Naive thymus-derived CD4-positive, alpha-beta T cell (primary cell): ENCODE measurements around the gene LOXL3. TPM values are rescaled to one million over a fixed set of nuclear protein-coding genes. Genes with fewer than 3 reads are reported as not detected.
"Not testable (repeated sequence)": the region's sequence is repeated elsewhere in the genome, so short reads cannot be mapped to it uniquely, and the experiment has no call there.

Source experiments
- ATAC-seq: fragments of 150-1000 bp; cut with Tn5 transposase; 2 replicates; pipeline ENCODE4 v1.10.0; 2021; ENCODE audit warnings: mild to moderate bottlenecking, moderate library complexity
- CTCF ChIA-PET: fragments of 350-600 bp; sonication (Branson Sonifier 250); formaldehyde crosslinking; loops from one replicate; lab custom pipeline; 2021; ENCODE audit warnings: antibody characterized with exemption; lab: Charles Lee
- POLR2A ChIA-PET: fragments of 350-600 bp; sonication (Branson Sonifier 250); formaldehyde crosslinking; loops from one replicate; lab custom pipeline; 2021; ENCODE audit warnings: antibody characterized with exemption, inconsistent platforms; lab: Charles Lee
- DNase-seq, 9 donors: peaks; one replicate each; pipeline versions ENCODE4 v3.0.0 to v3.0.0-alpha.2; 2020 to 2022; ENCODE audit warnings: mixed read lengths in 1 of 9
- H3K27ac ChIP-seq: one replicate; pipeline ENCODE4 v1.7.0; 2013; ENCODE audit warnings: mild to moderate bottlenecking, low read depth, low read length, moderate library complexity
- H3K27me3 ChIP-seq, 2 donors: one replicate each; pipeline ENCODE4 v1.7.0; 2013; ENCODE audit warnings: low read length in 2 of 2, mild to moderate bottlenecking in 2 of 2, moderate library complexity in 2 of 2; ENCODE audit not compliant: control insufficient read depth in 2 of 2, insufficient read depth in 2 of 2
- H3K36me3 ChIP-seq, 3 experiments: 1 replicate in 2 of 3; 2 replicates in 1 of 3; pipeline ENCODE4 v1.7.0; 2013; ENCODE audit warnings: low read length in 3 of 3, mild to moderate bottlenecking in 3 of 3, moderate library complexity in 1 of 3; ENCODE audit not compliant: insufficient read depth in 3 of 3, control insufficient read depth in 2 of 3
- H3K4me1 ChIP-seq, 2 donors: one replicate each; pipeline ENCODE4 v1.7.0; 2013; ENCODE audit warnings: low read length in 2 of 2, mild to moderate bottlenecking in 2 of 2, moderate library complexity in 1 of 2; ENCODE audit not compliant: control insufficient read depth in 2 of 2, insufficient read depth in 2 of 2
- H3K4me3 ChIP-seq: 2 replicates; pipeline ENCODE4 v1.7.0; 2013; ENCODE audit warnings: mild to moderate bottlenecking, low read length
- H3K9me3 ChIP-seq, 3 experiments: 1 replicate in 2 of 3; 2 replicates in 1 of 3; pipeline ENCODE4 v1.7.0; 2013; ENCODE audit warnings: low read length in 3 of 3; ENCODE audit not compliant: control insufficient read depth in 2 of 3
- H3K27ac Mint-ChIP-seq, 9 donors: one replicate each; pipeline ENCODE4 v1.8.0; 2020 to 2022; ENCODE audit warnings: mixed read lengths in 9 of 9, mild to moderate bottlenecking in 8 of 9, moderate library complexity in 5 of 9, inconsistent platforms in 2 of 9
- H3K27me3 Mint-ChIP-seq, 5 donors: one replicate each; pipeline ENCODE4 v1.8.0; 2021 to 2022; ENCODE audit warnings: mixed read lengths in 5 of 5, mild to moderate bottlenecking in 1 of 5
- H3K36me3 Mint-ChIP-seq, 5 donors: one replicate each; pipeline ENCODE4 v1.8.0; 2020 to 2022; ENCODE audit warnings: mixed read lengths in 5 of 5, mild to moderate bottlenecking in 3 of 5, inconsistent platforms in 1 of 5
- H3K4me1 Mint-ChIP-seq, 7 donors: one replicate each; pipeline ENCODE4 v1.8.0; 2020 to 2022; ENCODE audit warnings: mixed read lengths in 7 of 7, mild to moderate bottlenecking in 3 of 7, inconsistent platforms in 1 of 7
- H3K4me3 Mint-ChIP-seq, 10 donors: one replicate each; pipeline ENCODE4 v1.8.0; 2020 to 2022; ENCODE audit warnings: mild to moderate bottlenecking in 10 of 10, mixed read lengths in 10 of 10, moderate library complexity in 6 of 10, inconsistent platforms in 2 of 10
- H3K9me3 Mint-ChIP-seq, 11 donors: one replicate each; pipeline ENCODE4 v1.8.0; 2020 to 2022; ENCODE audit warnings: mixed read lengths in 11 of 11, mild to moderate bottlenecking in 4 of 11, inconsistent platforms in 1 of 11, moderate library complexity in 1 of 11
- intact Hi-C, 2 donors: fragments of 100-400 bp; cut with micrococcal nuclease; formaldehyde crosslinking; loops; one replicate each; pipeline ENCODE4 v1.15.1; 2023
- polyA plus RNA-seq, 2 donors: library from polyadenylated mRNA; unstranded; fragments of 300-500 nt; fragmentation: Illumina TruSeq; gene quantifications; one replicate each; pipeline ENCODE4 v1.2.3, GENCODE V29; 2021
- total RNA-seq, 6 experiments: library from RNA in 5 of 6; stranded (reverse) in 5 of 6; gene quantifications; 1 replicate in 5 of 6; 2 replicates in 1 of 6; pipeline ENCODE4 v1.2.3 and lab custom pipeline; 2021 to 2026

Gene LOXL3
- total and polyA plus RNA-seq, 7 experiments from 2014 or later, result 0.17 to 6.9 (median 0.66) TPM; not detected in 1

DNA sequence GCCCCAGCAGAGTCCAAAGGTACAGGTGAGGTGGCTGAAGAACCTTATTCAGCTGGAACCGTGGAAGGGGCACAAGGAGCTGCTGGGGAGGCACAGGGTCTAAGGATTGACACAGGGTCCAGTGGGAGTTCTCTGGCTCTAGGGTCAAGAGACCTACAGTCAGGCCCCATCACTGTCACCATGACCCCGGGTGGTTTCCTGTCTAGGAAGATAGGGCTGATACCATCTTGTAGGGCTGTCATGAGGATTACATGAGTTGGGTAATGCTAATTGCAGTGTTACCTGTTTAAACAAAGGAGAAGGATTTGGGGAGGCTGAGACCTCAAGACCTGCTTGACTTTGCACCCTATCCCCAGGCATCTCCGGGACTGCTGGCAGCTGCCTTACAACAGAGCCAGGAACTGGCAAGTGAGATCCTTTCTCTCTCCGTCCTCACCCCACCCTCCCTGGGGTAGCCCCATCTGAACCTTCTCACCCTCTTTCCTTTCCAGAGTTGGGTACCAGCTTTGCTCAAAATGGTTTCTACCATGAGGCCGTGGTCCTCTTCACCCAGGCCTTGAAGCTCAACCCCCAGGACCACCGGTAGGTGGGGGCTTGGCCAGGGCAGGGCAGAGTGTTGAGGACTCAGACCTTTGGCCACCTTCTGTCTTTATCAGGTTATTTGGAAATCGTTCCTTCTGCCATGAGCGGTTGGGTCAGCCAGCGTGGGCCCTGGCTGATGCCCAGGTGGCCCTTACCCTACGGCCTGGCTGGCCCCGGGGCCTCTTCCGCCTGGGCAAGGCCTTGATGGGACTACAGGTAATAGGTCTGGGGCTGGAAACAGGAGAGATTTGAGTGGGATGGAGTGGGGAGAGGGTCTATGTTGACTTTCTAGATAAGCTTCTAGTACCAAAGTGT is 61.8 kb downstream of the LOXL3 start:
- ChIA-PET CTCF (interaction anchor here (1.8 kb wide), 1 partner anchor 10 kb away, joined by 5 read pairs; the partner anchor contains the start of gene CCDC142), POLR2A (interaction anchor here (0.7 to 0.9 kb wide), 2 partner anchors 9 to 17 kb away, joined by 3 to 5 read pairs; partner anchors contain the start of genes CCDC142 and TTC31)
- Mint-ChIP-seq H3K4me3 (no peak overlapping the region), H3K36me3 (peaks cover 14 to 53% (median 20%) of the 10 kb centered on the region in 5 donors), H3K27me3 (no peaks in the 10 kb centered on the region), H3K4me1 (peaks cover 0 to 10% (median 1%) of the 10 kb centered on the region in 7 donors), H3K9me3 (peaks cover 0 to 2% (median 0%) of the 10 kb centered on the region in 11 donors), H3K27ac (no peak overlapping the region)
- ATAC-seq (no peak), DNase-seq (no peak)
- Histone ChIP-seq H3K4me3 (no peak overlapping the region), H3K36me3 (peaks cover 5 to 68% (median 8%) of the 10 kb centered on the region in 3 experiments), H3K4me1 (no peaks in the 10 kb centered on the region), H3K27ac (no peak overlapping the region), H3K27me3 (no peaks in the 10 kb centered on the region), H3K9me3 (no peaks in the 10 kb centered on the region)
- intact Hi-C loops, result no loop called here

DNA sequence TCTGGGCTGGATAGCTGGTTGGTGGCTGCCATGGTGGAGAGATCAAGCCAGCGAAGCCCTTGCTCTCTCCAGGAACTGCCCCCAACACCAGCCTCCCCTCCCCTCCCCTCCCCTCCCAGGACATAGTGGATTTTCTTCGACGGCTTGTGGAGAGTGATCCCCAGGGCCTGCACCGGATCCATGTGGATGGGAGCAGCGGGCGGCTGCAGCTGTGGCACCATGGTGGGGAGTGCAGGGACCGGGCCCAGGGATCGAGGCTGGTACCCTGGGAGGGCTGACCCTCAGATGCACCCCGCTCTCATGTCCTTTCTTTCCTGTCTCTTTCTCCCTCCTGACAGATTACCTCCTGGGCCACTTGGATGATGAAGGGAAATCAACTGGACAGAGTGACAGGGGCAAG is 63.8 kb downstream of the LOXL3 start:
- no peaks in the 10 kb centered on the region for H3K4me1 ChIP-seq
- Mint-ChIP-seq H3K4me3 (no peak overlapping the region), H3K36me3 (peaks cover 18 to 56% (median 27%) of the 10 kb centered on the region in 5 donors), H3K27me3 (no peaks in the 10 kb centered on the region), H3K4me1 (peaks cover 3 to 13% (median 10%) of the 10 kb centered on the region in 7 donors), H3K9me3 (peaks cover 0 to 2% (median 0%) of the 10 kb centered on the region in 11 donors), H3K27ac (no peak overlapping the region)
- intact Hi-C loops, result loop anchor here in 1 of 2 donors (10.0 kb wide), 1 partner anchor 1255 kb away; the partner anchor contains the start of genes CCT7 and PRADC1
- CTCF ChIA-PET, result no interaction called here
- peaks cover 5 to 71% (median 8%) of the 10 kb centered on the region in 3 experiments for H3K36me3 ChIP-seq
- POLR2A ChIA-PET, result interaction anchor here (1.0 kb wide), 1 partner anchor 17 kb away, joined by 3 read pairs; the partner anchor contains the start of gene MRPL53
- DNase-seq (no peak), ATAC-seq (no peak)
- no peak overlapping the region for H3K27ac ChIP-seq
- no peak overlapping the region for H3K4me3 ChIP-seq
- H3K27me3 ChIP-seq, result no peaks in the 10 kb centered on the region
- H3K9me3 ChIP-seq, result no peaks in the 10 kb centered on the region

- H3K9me3 Mint-ChIP-seq, result peaks cover 0 to 2% (median 0%) of the 10 kb centered on the region in 11 donors
- peaks cover 17 to 51% (median 27%) of the 10 kb centered on the region in 5 donors for H3K36me3 Mint-ChIP-seq
- peaks cover 0 to 3% of the 10 kb centered on the region in 2 donors for H3K4me1 ChIP-seq
- ChIA-PET POLR2A (interaction anchor here (0.5 to 1.0 kb wide), 3 partner anchors 16 to 665 kb away, joined by 3 to 5 read pairs (median 4); partner anchors contain the start of genes MRPL53 and WBP1), CTCF (interaction anchor here (1.3 kb wide), 1 partner anchor 99 kb away, joined by 4 read pairs; no protein-coding TSS in a partner anchor)
- peaks cover 5 to 65% (median 8%) of the 10 kb centered on the region in 3 experiments for H3K36me3 ChIP-seq
- no peak overlapping the region for H3K27ac Mint-ChIP-seq
- H3K4me1 Mint-ChIP-seq, result peaks cover 3 to 18% (median 10%) of the 10 kb centered on the region in 7 donors
- intact Hi-C loops, result loop anchor here in 1 of 2 donors (10.0 kb wide), 1 partner anchor 1254 kb away; the partner anchor contains the start of genes CCT7 and PRADC1
- H3K27me3 Mint-ChIP-seq, result no peaks in the 10 kb centered on the region
- ATAC-seq (no peak), DNase-seq (no peak)
- H3K27ac ChIP-seq, result no peak overlapping the region
- H3K9me3 ChIP-seq, result no peaks in the 10 kb centered on the region
- H3K4me3 ChIP-seq, result no peak overlapping the region
- H3K4me3 Mint-ChIP-seq, result no peak overlapping the region
- no peaks in the 10 kb centered on the region for H3K27me3 ChIP-seq
These were observed 64.9 kb downstream of the LOXL3 start for GRCh38 chr2:74488643-74489481.

DNA sequence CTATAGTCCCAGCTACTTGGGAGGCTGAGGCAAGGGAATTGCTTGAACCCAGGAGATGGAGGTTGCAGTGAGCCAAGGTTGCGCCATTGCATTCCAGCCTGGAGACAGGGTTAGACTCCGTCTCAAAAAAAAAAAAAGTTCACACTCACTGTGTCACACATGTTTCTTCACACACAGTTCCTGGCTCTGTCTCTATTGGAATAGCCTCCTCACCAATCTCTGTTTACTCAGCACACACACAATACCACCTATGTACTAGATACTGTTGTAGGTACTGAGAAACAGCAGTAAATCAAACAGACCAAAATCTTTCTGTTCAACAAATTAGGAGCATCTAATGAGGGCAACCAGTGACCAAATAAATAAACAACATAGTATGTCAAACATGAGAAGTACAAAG is 67.6 kb downstream of the LOXL3 start:
- Mint-ChIP-seq H3K4me3 (peak overlapping the region in 1 of 10 donors; percentile 28), H3K9me3 (peaks cover 0 to 2% (median 0%) of the 10 kb centered on the region in 11 donors), H3K27ac (no peak overlapping the region), H3K27me3 (no peaks in the 10 kb centered on the region), H3K36me3 (peaks cover 13 to 30% (median 24%) of the 10 kb centered on the region in 5 donors), H3K4me1 (peaks cover 15 to 40% (median 25%) of the 10 kb centered on the region in 7 donors)
- intact Hi-C loops, result loop anchor here in 1 of 2 donors (10.0 kb wide), 1 partner anchor 1251 kb away; the partner anchor contains the start of genes CCT7 and PRADC1
- Histone ChIP-seq H3K27ac (no peak overlapping the region), H3K27me3 (no peaks in the 10 kb centered on the region), H3K9me3 (no peaks in the 10 kb centered on the region), H3K4me1 (peaks cover 16 to 19% of the 10 kb centered on the region in 2 donors), H3K36me3 (peaks cover 5 to 50% (median 8%) of the 10 kb centered on the region in 3 experiments), H3K4me3 (no peak overlapping the region)
- ChIA-PET CTCF (interaction anchor here (0.6 kb wide), 1 partner anchor 103 kb away, joined by 3 read pairs; no protein-coding TSS in a partner anchor), POLR2A (no interaction called here)
- no peak for DNase-seq
- ATAC-seq, result no peak

- DNase-seq, H3K27ac ChIP-seq, H3K9me3 ChIP-seq, ATAC-seq, H3K9me3 Mint-ChIP-seq, H3K27me3 ChIP-seq, H3K27me3 Mint-ChIP-seq: not testable (repeated sequence)
- ChIA-PET POLR2A (interaction anchor here (0.8 to 6.9 kb wide), 16 partner anchors 8 to 704 kb away, joined by 3 to 197 read pairs (median 6); partner anchors contain the start of genes AUP1, C2orf81, HTRA2 and INO80B), CTCF (interaction anchor here (0.7 to 6.2 kb wide), 10 partner anchors 20 to 104 kb away, joined by 3 to 59 read pairs (median 9); partner anchors contain the start of genes AUP1, HTRA2, INO80B and WBP1)
- Mint-ChIP-seq H3K27ac (peak overlapping the region; percentile 93 to 100 (median 99)), H3K4me3 (peak overlapping the region; percentile 91 to 100 (median 98)), H3K36me3 (peaks cover 4 to 22% (median 12%) of the 10 kb centered on the region in 5 donors), H3K4me1 (peaks cover 21 to 59% (median 41%) of the 10 kb centered on the region in 7 donors)
- peaks cover 22 to 26% of the 10 kb centered on the region in 2 donors for H3K4me1 ChIP-seq
- peaks cover 0 to 41% (median 0%) of the 10 kb centered on the region in 3 experiments for H3K36me3 ChIP-seq
- peak overlapping the region; percentile 99 for H3K4me3 ChIP-seq
- intact Hi-C loops, result loop anchor here (1.0 to 10.0 kb wide), 18 partner anchors 11 to 1249 kb away; partner anchors contain the start of genes AUP1 (in 2 of the 2), C2orf81 (in 2 of the 2), HTRA2 (in 2 of the 2) and MRPL53 (in 2 of the 2)
These were observed 70.0 kb downstream of the LOXL3 start for GRCh38 chr2:74483675-74484164.
